GM11168 (cell line): ENCODE results near the gene PAGR1.
"Not testable (repeated sequence)": the region's sequence is repeated elsewhere in the genome, so short reads cannot be mapped to it uniquely, and the experiment has no call there.

ENCODE experiments used
- in situ Hi-C: fragments of 300-500 bp; cut with MboI; formaldehyde crosslinking; loops from one replicate; pipeline ENCODE4 v1.12.0; 2022; ENCODE audit warnings: low sequenced_read_pairs; ENCODE audit not compliant: unreplicated experiment

Gene PAGR1

DNA sequence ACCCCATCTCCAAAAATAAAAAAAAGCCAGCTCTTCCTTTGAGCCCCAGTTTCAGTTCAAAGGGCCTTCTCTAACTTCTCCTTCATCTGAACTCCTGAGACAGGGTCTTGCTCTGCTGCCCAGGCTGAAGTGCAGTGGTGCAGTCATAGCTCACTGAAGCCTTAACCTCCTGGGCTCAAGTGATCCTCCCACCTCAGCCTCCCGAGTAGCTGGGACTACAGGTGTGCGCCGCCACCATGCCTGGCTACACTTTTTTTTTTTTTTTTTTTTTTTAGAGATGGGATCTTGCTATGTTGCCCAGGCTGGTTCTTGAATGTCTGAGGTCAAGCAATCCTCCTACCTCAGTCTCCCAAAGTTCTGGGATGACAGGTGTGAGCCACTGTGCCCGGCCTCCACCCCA, 17.3 kb downstream of the PAGR1 start:
- in situ Hi-C loops, result not testable (repeated sequence)

DNA sequence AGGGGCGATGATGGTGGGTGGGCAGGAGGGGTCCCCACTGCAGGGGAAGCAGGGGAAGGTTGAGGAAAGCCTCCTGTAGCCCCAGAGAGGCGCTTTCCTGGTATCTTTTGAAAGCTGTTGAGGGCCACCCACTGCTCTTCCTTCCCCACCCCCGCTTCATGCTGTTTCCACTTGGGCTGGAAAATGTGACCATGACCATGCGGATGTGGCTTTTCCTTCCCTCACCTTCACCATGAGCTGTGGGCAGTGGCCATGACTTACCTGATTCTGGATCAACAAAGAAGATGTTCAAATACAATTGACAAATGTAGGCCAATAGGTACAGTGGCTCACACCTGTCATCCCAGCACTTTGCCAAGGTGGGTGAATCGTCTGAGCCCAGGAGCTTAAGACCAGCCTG, 18.1 kb downstream of the PAGR1 start:
- in situ Hi-C loops, result no loop called here

GRCh38 chr16:29835926-29836325, 20.0 kb downstream of the PAGR1 start:
- in situ Hi-C loops, result no loop called here

GRCh38 chr16:29836623-29837022, 20.7 kb downstream of the PAGR1 start:
- in situ Hi-C loops, result no loop called here

- in situ Hi-C loops, result no loop called here
Observed at GRCh38 chr16:29837841-29838240, 21.9 kb downstream of the PAGR1 start.

- in situ Hi-C loops, result no loop called here
Observed at GRCh38 chr16:29839822-29840221, 23.9 kb downstream of the PAGR1 start.

DNA sequence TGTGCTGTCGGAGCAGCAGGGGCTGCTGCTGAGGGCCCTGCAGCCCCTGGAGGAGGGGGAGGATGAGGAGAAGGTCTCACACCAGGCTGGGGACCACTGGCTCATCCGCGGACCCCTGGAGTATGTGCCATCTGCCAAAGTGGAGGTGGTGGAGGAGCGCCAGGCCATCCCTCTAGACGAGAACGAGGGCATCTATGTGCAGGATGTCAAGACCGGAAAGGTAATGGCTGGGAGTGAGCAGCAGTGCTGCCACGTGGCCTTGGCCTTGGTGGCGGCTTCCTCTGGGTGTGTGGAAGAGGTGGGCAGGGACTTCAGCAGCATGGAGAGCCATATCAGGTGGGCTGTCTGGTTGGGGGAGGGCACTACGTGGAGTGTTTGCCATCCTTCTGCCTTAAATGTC, 24.3 kb downstream of the PAGR1 start:
- in situ Hi-C loops, result no loop called here

- in situ Hi-C loops, result no loop called here
Observed at GRCh38 chr16:29841631-29842030, 25.7 kb downstream of the PAGR1 start.

DNA sequence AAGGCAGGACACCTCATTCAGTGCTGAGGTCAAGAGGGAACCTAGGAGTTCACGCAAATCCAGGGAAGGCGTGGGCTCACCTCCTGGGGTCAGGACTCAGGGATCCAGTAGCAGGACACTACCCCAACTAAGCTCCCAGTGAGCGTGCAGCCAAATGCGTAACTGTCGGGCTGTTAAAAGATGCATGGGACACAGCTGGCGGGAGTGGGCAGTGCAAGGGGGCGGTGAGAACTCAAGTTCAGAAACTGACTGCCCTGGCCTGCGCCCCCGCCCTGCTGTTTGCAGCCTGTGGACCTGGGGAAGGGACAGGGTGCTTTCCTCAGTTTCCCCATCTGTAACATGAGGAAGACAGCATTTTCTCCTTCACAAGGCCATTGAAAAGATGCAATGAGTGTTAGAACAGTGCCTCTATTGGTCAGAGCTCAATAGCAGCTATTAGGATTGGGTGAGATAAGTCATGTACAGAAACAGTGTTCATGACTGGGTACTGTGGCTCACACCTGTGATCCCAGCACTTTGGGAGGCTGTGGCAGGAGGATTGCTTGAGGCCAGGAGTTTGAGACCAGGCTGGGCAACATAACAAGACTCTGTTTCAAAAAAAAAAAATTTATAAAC, 26.9 kb downstream of the PAGR1 start:
- in situ Hi-C loops, result no loop called here

GRCh38 chr16:29843931-29844330, 28.0 kb downstream of the PAGR1 start:
- in situ Hi-C loops, result no loop called here

GRCh38 chr16:29844575-29845331, 28.8 kb downstream of the PAGR1 start:
- in situ Hi-C loops, result no loop called here

- in situ Hi-C loops, result no loop called here
Observed at GRCh38 chr16:29845656-29846055, 29.7 kb downstream of the PAGR1 start.

DNA sequence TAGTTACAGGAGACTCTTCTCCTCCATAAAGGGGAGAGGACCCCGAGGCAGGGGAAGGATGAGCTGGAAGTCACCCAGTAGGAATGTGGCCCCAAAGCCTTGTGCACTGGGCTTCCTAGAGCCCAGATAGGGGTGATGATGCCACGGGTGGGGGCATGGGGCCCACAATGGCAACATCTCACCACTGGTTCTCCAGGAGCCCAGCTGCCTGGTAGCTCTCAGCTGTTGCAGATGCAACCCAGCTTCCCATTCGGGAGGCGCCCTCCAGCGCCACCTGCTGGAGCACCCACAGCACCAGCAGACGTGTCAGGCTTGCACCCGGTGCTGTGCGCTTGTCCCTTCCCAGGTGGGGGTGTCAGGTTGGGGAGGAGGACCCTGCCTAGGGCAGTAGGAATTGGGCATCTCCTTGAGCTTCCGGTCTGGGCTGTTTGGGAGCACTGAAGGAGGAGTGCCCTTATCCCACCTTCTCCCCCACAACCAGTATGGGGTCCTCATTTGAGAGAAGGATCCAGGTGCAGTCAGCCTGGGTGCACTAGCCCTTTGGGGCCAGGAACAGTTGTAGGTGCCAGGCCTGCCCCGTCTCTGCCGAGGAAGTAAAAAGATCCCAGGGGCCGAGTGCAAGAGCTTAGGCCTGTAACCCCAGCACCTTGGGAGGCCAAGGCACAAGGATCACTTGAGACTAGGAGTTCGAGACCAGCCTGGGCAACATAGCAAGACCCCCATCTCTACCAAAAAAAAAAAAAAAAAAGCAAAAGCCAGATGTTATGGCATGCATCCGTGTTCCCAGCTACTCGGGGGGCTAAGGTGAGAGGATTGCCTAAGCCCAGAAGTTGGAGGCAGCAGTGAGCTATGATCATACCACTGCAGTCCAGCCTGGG, 32.7 kb downstream of the PAGR1 start:
- in situ Hi-C loops, result no loop called here

GRCh38 chr16:29849505-29849904, 33.6 kb downstream of the PAGR1 start:
- in situ Hi-C loops, result no loop called here

DNA sequence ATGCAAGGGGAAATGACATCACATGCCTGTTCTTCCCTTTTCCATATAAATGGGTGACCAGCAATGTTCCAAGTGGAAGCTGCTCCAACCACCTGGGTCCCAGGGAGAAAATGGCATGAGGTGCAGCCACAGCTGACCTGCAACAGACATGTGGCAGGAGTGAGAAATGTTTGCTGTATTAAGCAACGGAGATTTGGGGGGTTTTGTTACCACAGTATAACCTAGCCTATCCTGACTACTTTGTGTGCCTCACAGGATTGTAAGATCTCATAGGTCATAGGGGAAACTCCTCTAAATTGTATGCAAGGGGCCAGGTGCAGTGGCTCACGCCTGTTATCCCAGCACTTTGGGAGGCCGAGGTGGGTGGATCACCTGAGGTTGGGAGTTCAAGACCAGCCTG, 35.0 kb downstream of the PAGR1 start:
- in situ Hi-C loops, result no loop called here

DNA sequence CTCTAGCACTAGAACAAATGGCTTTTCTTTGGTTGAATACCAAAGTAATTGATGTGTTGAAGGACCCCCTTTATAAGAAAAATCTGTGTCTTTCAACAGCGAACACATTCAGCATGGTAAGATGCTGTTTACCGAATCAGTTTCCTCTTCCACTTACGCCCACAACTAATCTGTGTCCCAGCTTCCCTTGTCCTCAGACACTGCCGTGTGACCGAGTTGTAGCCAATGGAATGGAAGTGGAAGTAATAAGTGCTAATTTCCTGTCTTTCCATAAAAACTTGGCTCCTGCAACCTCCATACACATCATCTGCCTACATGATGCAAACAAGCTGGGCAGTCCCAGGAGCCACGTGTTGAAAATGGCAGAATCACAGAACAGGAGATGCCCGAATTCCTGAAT, 36.7 kb downstream of the PAGR1 start:
- in situ Hi-C loops, result no loop called here

- in situ Hi-C loops, result no loop called here
Observed at GRCh38 chr16:29854520-29855100, 38.7 kb downstream of the PAGR1 start.

DNA sequence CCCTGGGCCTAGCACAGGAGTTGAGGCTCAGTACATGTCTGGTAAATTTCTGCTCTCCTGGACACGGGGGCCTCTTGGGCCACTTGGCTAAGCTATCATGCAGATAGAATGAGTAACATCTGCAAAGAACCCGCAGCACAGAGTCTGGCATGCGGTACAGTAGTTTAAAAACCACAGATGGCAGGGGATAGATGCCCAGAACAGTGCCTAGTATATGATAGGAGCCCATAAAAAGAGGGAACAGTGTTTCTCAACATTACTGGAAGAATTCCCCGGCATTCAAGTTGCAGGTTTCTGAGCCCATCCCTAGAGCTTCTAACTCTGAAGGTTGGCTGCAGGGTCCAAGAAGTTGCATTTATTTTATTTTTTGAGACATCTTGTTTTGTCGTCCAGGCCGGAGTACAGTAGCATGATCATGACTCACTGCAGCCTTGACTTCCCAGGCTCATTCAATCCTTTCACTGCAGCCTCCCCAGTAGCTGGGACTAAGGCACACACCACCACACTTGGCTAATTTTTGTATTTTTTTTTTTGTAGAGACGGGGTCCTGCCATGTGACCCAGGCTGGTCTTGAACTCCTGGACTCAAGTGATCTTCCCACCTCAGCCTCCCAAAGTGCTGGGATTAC, 41.3 kb downstream of the PAGR1 start:
- in situ Hi-C loops, result no loop called here

GRCh38 chr16:29858149-29858849, 42.3 kb downstream of the PAGR1 start:
- in situ Hi-C loops, result no loop called here

GRCh38 chr16:29858974-29859373, 43.0 kb downstream of the PAGR1 start:
- in situ Hi-C loops, result no loop called here
